ENCODE measurements around the gene MAD1L1.

The MAD1L1 gene

DNA sequence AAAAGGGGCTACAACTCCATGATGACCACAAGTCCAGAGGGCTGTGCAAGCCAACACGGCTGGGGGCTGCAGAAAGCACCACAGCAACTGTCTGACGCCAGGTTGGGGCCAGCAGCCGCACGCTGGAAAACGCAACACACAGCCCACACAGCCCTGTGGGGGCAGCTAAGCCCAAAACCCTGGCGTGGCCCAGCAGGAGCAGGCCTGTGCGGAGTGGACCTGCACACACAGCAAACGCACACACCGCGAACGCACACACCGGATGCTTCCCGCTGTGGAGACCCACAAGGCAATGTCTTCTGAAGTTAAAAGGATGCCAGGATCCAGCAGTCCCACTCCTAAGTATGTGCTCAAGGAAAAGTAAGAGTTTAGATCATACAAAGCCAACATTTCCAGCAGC is 121.2 kb downstream of the MAD1L1 start:
- H3K4me3 ChIP-seq (ENCODE audit: low read depth, low read length), result no peak overlapping the region
- H3K4me1 ChIP-seq (ENCODE audit: control insufficient read depth in 1 of 2, insufficient read depth in 2 of 2, low read length in 2 of 2), result peaks cover 25 to 29% of the 10 kb centered on the region in 2 experiments
- peak overlapping the region; percentile 43 for H3K18ac ChIP-seq (ENCODE audit: low read length)
- H2AFZ ChIP-seq (ENCODE audit: insufficient read depth, low read length, poor library complexity), result no peak overlapping the region
- peak overlapping the region; percentile 64 for H4K91ac ChIP-seq (ENCODE audit: low read depth, low read length)
- H2BK120ac ChIP-seq (ENCODE audit: insufficient read depth, low read length, poor library complexity), result peak overlapping the region; percentile 22
- no peaks in the 10 kb centered on the region for H3K9me3 ChIP-seq (ENCODE audit: insufficient read depth, low read depth, low read length)
- H3K79me1 ChIP-seq (ENCODE audit: low read length), result peaks cover 9% of the 10 kb centered on the region
- no peak overlapping the region for H3K9ac ChIP-seq (ENCODE audit: low read length)
- H3K36me3 ChIP-seq (ENCODE audit: control insufficient read depth in 1 of 2, insufficient read depth in 2 of 2, low read length in 2 of 2), result peaks cover 0 to 3% of the 10 kb centered on the region in 2 experiments
- no peak for DNase-seq
- no peak overlapping the region for H3K4me2 ChIP-seq (ENCODE audit: low read length)
- no peak overlapping the region for H4K12ac ChIP-seq (ENCODE audit: low read depth, low read length)
- H2BK5ac ChIP-seq (ENCODE audit: low read depth, low read length, poor library complexity), result no peak overlapping the region
- peaks cover 2% of the 10 kb centered on the region for H3K79me2 ChIP-seq (ENCODE audit: control insufficient read depth, insufficient read depth, low read length, poor library complexity)
- H3K27ac ChIP-seq (ENCODE audit: low read depth, low read length), result no peak overlapping the region
- H2AK5ac ChIP-seq (ENCODE audit: low read length), result peak overlapping the region; percentile 39
- no peak overlapping the region for H3K23ac ChIP-seq (ENCODE audit: low read length)
- no CpG with 5 or more reads among the region's 13 CpGs for WGBS (ENCODE audit: extremely low coverage, insufficient coverage, insufficient read length)
- H3K27me3 ChIP-seq (ENCODE audit: insufficient read depth, low read length), result no peaks in the 10 kb centered on the region
- H3K4ac ChIP-seq (ENCODE audit: low read depth, low read length), result no peak overlapping the region
- H4K8ac ChIP-seq (ENCODE audit: low read depth, low read length), result no peak overlapping the region
- H3K14ac ChIP-seq (ENCODE audit: low read length), result no peak overlapping the region
- peak overlapping the region; percentile 46 for H2BK12ac ChIP-seq (ENCODE audit: low read length)

DNA sequence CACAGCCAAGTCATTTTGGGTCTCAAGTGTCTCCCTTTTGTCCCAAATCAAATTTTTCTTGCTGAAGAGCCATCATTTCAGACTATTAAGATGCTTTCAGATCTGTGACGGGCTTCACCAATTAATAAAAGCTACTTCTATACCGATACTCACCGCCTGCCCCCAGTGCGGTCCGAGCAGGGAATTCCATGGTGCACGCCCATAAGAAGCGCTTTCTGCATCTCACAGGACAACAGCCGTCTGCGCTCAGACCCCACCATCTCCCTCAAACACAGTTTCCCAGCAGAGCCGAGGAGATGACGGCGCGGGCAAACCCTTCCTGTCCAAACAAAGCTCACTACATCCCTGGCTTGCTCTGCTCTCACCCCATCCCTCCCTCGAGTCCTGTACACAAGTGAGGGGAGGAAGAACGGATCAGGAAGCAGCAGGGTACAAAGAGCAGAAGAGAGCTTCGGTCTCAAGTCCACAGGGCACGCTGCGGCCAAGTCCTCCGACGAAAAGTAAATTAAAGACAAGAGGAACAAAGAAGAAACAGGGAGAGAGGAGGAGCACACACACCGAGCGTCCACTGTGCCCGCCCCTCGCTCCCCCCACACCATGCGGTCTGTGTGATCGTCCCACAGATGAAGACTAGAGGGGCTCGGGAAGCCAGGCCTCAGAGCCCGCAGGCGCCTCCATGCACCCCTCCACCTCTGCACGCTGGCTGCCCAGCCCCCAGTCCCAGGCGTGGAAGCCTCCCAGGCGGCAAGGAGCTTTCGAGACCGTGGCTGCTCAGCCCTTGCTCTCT is 121.9 kb downstream of the MAD1L1 start:
- H2BK120ac ChIP-seq (ENCODE audit: insufficient read depth, low read length, poor library complexity), result no peak overlapping the region
- peak overlapping the region; percentile 15 for H2AFZ ChIP-seq (ENCODE audit: insufficient read depth, low read length, poor library complexity)
- peak overlapping the region; percentile 6 for H4K8ac ChIP-seq (ENCODE audit: low read depth, low read length)
- H3K79me1 ChIP-seq (ENCODE audit: low read length), result peaks cover 9% of the 10 kb centered on the region
- no peak overlapping the region for H3K23ac ChIP-seq (ENCODE audit: low read length)
- no peak overlapping the region for H3K4me2 ChIP-seq (ENCODE audit: low read length)
- peaks cover 0 to 3% of the 10 kb centered on the region in 2 experiments for H3K36me3 ChIP-seq (ENCODE audit: control insufficient read depth in 1 of 2, insufficient read depth in 2 of 2, low read length in 2 of 2)
- H3K27ac ChIP-seq (ENCODE audit: low read depth, low read length), result no peak overlapping the region
- H3K4me1 ChIP-seq (ENCODE audit: control insufficient read depth in 1 of 2, insufficient read depth in 2 of 2, low read length in 2 of 2), result peaks cover 25 to 29% of the 10 kb centered on the region in 2 experiments
- no peaks in the 10 kb centered on the region for H3K9me3 ChIP-seq (ENCODE audit: insufficient read depth, low read depth, low read length)
- H3K18ac ChIP-seq (ENCODE audit: low read length), result peak overlapping the region; percentile 83
- H3K14ac ChIP-seq (ENCODE audit: low read length), result peak overlapping the region; percentile 40
- WGBS (ENCODE audit: extremely low coverage, insufficient coverage, insufficient read length), result no CpG with 5 or more reads among the region's 34 CpGs
- H3K9ac ChIP-seq (ENCODE audit: low read length), result no peak overlapping the region
- H2BK12ac ChIP-seq (ENCODE audit: low read length), result peak overlapping the region; percentile 55
- H4K12ac ChIP-seq (ENCODE audit: low read depth, low read length), result no peak overlapping the region
- H3K4me3 ChIP-seq (ENCODE audit: low read depth, low read length), result no peak overlapping the region
- H2AK5ac ChIP-seq (ENCODE audit: low read length), result peak overlapping the region; percentile 16
- peaks cover 2% of the 10 kb centered on the region for H3K79me2 ChIP-seq (ENCODE audit: control insufficient read depth, insufficient read depth, low read length, poor library complexity)
- no peaks in the 10 kb centered on the region for H3K27me3 ChIP-seq (ENCODE audit: insufficient read depth, low read length)
- DNase-seq, result no peak
- H4K91ac ChIP-seq (ENCODE audit: low read depth, low read length), result peak overlapping the region; percentile 25
- H3K4ac ChIP-seq (ENCODE audit: low read depth, low read length), result no peak overlapping the region
- H2BK5ac ChIP-seq (ENCODE audit: low read depth, low read length, poor library complexity), result no peak overlapping the region

DNA sequence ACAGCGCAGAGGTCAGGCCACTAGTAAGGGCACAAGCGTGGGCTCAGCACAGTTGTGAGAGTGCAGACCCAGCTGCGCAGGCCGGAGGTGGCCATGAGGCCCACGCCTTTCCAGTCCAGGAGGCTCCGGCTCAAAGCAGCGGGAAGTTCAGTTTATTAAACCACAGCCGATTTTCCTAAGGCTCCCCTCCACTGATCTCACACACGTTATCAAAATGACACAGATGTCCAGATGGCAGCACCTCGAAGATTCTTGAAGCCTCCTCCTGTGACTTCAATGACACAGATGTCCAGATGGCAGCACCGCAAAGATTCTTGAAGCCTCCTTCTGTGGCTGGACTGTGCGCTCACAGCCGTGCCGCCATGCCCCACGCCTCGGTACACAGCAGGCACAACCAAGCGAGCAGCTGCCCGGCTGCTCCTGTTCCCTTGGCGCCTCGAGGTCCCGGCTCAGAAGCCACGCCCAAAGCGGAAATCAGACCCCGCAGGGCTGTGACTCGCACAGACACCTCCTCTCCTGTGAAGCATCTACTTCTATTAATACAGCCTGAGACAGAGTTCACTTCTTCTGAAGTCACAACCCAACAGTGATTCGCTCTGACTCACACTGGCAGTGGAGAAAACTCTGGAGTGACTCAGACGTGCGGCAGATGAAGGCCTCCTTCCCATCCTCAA is 122.7 kb downstream of the MAD1L1 start:
- Histone ChIP-seq H3K36me3 (ENCODE audit: control insufficient read depth in 1 of 2, insufficient read depth in 2 of 2, low read length in 2 of 2) (peaks cover 0 to 3% of the 10 kb centered on the region in 2 experiments), H3K27ac (ENCODE audit: low read depth, low read length) (no peak overlapping the region), H3K9me3 (ENCODE audit: insufficient read depth, low read depth, low read length) (no peaks in the 10 kb centered on the region), H4K91ac (ENCODE audit: low read depth, low read length) (peak overlapping the region; percentile 21), H3K4me2 (ENCODE audit: low read length) (no peak overlapping the region), H3K4me3 (ENCODE audit: low read depth, low read length) (no peak overlapping the region), H3K79me2 (ENCODE audit: control insufficient read depth, insufficient read depth, low read length, poor library complexity) (peaks cover 3% of the 10 kb centered on the region), H2BK5ac (ENCODE audit: low read depth, low read length, poor library complexity) (no peak overlapping the region), H3K9ac (ENCODE audit: low read length) (no peak overlapping the region), H3K23ac (ENCODE audit: low read length) (no peak overlapping the region), H2AFZ (ENCODE audit: insufficient read depth, low read length, poor library complexity) (no peak overlapping the region), H3K14ac (ENCODE audit: low read length) (no peak overlapping the region), H3K18ac (ENCODE audit: low read length) (no peak overlapping the region), H3K4me1 (ENCODE audit: control insufficient read depth in 1 of 2, insufficient read depth in 2 of 2, low read length in 2 of 2) (peaks cover 29 to 30% of the 10 kb centered on the region in 2 experiments), H3K4ac (ENCODE audit: low read depth, low read length) (no peak overlapping the region), H2BK120ac (ENCODE audit: insufficient read depth, low read length, poor library complexity) (no peak overlapping the region), H2BK12ac (ENCODE audit: low read length) (no peak overlapping the region), H3K27me3 (ENCODE audit: insufficient read depth, low read length) (no peaks in the 10 kb centered on the region), H2AK5ac (ENCODE audit: low read length) (no peak overlapping the region), H4K12ac (ENCODE audit: low read depth, low read length) (no peak overlapping the region), H3K79me1 (ENCODE audit: low read length) (peaks cover 10% of the 10 kb centered on the region), H4K8ac (ENCODE audit: low read depth, low read length) (no peak overlapping the region)
- peak; percentile 31 to 55 for DNase-seq
- no CpG with 5 or more reads among the region's 28 CpGs for WGBS (ENCODE audit: extremely low coverage, insufficient coverage, insufficient read length)

DNA sequence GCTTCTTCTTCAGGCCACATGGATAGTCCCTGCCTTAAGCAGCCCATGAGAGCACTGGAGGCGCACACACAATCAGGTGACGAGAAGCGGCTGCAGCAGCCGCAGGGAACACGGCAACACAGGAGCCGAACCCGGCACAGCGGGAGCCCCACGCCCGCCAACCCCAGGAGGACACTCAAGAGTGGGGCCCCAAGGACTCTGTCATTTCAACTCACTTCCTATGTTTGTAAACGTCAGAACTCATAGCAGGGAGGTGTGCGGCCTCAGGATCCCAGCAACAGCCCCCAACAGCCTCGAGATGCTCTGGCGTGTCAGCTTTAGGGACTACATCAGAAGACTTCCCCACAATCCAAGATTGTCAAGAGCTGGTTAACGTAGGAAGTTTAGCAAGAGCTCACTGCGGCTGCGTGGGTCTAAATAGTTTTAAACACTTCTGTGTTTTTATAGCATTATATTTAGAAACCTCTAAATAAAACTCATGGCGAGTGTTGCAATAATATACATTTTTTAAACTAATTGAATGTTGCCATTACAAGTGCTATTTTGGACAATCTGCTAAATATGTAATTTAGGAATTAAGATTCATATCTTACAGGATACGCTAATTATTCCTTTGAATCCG is 123.4 kb downstream of the MAD1L1 start:
- peaks cover 3% of the 10 kb centered on the region for H3K79me2 ChIP-seq (ENCODE audit: control insufficient read depth, insufficient read depth, low read length, poor library complexity)
- no peak overlapping the region for H3K18ac ChIP-seq (ENCODE audit: low read length)
- H2BK120ac ChIP-seq (ENCODE audit: insufficient read depth, low read length, poor library complexity), result no peak overlapping the region
- H3K4me2 ChIP-seq (ENCODE audit: low read length), result no peak overlapping the region
- no peak overlapping the region for H4K8ac ChIP-seq (ENCODE audit: low read depth, low read length)
- H2BK5ac ChIP-seq (ENCODE audit: low read depth, low read length, poor library complexity), result no peak overlapping the region
- H3K79me1 ChIP-seq (ENCODE audit: low read length), result peaks cover 10% of the 10 kb centered on the region
- H3K9me3 ChIP-seq (ENCODE audit: insufficient read depth, low read depth, low read length), result no peaks in the 10 kb centered on the region
- H2BK12ac ChIP-seq (ENCODE audit: low read length), result no peak overlapping the region
- H4K12ac ChIP-seq (ENCODE audit: low read depth, low read length), result no peak overlapping the region
- peaks cover 0 to 2% of the 10 kb centered on the region in 2 experiments for H3K36me3 ChIP-seq (ENCODE audit: control insufficient read depth in 1 of 2, insufficient read depth in 2 of 2, low read length in 2 of 2)
- no peak overlapping the region for H3K4me3 ChIP-seq (ENCODE audit: low read depth, low read length)
- H3K4ac ChIP-seq (ENCODE audit: low read depth, low read length), result no peak overlapping the region
- H3K23ac ChIP-seq (ENCODE audit: low read length), result no peak overlapping the region
- no peak overlapping the region for H2AFZ ChIP-seq (ENCODE audit: insufficient read depth, low read length, poor library complexity)
- no peaks in the 10 kb centered on the region for H3K27me3 ChIP-seq (ENCODE audit: insufficient read depth, low read length)
- no peak overlapping the region for H3K14ac ChIP-seq (ENCODE audit: low read length)
- H2AK5ac ChIP-seq (ENCODE audit: low read length), result no peak overlapping the region
- no peak overlapping the region for H3K9ac ChIP-seq (ENCODE audit: low read length)
- H3K4me1 ChIP-seq (ENCODE audit: control insufficient read depth in 1 of 2, insufficient read depth in 2 of 2, low read length in 2 of 2), result peaks cover 33 to 34% of the 10 kb centered on the region in 2 experiments
- H3K27ac ChIP-seq (ENCODE audit: low read depth, low read length), result no peak overlapping the region
- no peak for DNase-seq
- H4K91ac ChIP-seq (ENCODE audit: low read depth, low read length), result no peak overlapping the region
- no CpG with 5 or more reads among the region's 20 CpGs for WGBS (ENCODE audit: extremely low coverage, insufficient coverage, insufficient read length)

Data from trophoblast cell (in vitro differentiated cells and primary cell).